ENCODE results near the gene RELN. TPM values are rescaled to one million over a fixed set of nuclear protein-coding genes. Genes with fewer than 3 reads are reported as not detected.
A peak's percentile ranks its signal among the peaks of the same experiment; 100 is the strongest.
"Not testable (repeated sequence)": the region's sequence is repeated elsewhere in the genome, so short reads cannot be mapped to it uniquely, and the experiment has no call there.

The RELN gene
- total RNA-seq, 1 donor from 2014 or later = 31.9 TPM

DNA sequence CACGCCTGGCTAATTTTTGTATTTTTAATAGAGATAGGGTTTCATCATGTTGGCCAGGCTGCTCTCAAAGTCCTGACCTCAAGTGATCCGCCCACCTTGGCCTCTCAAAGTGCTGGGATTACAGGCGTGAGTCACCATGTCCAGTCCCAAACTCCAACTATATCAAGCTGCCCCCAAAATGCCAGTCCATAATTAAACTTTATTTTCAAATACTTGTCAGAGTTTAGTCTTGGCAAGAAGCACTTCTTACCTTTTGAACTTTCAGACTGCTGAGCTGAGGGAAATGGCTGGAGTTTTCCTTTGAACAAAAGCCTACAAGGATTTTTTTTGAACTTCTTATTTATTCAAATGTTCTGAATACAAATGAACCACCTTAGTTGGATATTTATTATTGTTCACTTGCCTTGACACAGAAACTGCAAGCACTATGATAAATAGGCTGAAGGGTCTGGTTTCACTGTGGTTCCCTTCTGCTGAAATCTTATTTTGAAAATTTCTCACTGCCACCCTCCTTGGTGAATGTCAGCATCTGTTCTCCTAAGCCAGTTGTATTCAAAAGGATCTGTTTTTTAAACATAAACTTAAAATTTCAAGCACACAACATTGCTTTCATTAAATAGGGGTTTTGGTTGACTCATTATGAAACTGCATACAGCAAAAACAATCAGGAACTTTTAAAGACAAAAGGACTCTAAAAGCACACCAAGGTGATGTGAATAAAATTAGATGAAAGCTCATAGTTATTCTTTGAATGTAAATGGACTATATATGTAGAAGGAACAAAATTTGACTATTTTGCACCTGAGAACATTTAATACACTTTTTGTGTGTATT is 441.8 kb downstream of the RELN start:
- DNase-seq = no peak

DNA sequence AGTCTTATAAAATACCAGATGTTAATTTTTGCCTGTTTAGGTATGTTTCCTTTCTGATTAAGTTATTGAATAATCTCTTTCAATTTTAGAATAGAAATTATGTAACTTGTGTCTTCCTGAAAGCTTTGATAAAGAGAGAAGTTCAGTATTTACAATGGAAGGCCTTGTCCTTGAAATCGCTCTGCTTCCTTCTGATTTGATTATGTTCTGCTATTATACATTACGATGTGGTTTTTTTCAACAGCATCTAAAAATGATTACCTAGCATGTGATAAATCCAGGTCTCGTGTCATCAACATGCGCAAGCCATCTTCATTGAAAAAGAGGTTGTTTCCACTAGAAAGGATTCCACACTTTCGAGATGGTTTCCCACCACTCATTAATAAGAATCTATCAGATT is 447.0 kb downstream of the RELN start:
- DNase-seq = no peak

DNA sequence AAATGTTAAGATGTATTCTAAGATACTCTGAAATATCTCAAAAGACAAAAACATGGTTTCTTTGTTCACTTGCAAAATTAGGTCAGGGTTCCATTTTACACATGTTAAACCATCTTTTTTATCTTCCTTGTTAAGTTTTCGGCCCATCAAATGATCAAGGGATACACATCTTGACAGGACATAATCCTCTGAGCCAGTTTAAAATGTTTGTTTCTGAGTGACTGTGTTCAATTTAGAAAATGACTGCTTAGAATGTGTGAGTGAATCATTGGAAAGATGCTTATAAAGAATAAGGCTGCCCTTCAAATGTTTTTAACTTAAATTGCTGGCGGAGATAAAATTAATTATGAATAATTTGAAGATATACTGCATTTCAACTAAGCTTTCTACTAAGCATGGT is 447.5 kb downstream of the RELN start:
- no peak for DNase-seq

DNA sequence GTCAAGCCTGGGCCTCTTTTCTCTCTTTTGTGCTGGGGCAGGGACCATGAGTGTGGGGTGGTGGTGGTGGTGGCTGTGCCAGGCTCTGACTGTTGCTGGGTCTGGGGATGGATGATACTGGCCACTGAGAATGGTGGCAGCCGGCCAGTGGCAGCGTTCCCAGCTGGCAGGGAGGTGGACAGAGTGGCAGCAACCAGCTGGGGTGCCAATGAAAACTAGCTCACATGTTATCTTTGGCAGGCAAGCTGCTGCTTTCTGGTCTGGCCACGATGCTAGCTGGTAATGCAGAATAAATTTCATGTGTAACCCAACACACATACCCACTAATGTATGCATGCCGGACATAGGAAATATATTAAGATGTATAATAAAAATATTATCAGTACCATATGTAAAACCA is 448.4 kb downstream of the RELN start:
- peak; percentile 73 for DNase-seq

DNA sequence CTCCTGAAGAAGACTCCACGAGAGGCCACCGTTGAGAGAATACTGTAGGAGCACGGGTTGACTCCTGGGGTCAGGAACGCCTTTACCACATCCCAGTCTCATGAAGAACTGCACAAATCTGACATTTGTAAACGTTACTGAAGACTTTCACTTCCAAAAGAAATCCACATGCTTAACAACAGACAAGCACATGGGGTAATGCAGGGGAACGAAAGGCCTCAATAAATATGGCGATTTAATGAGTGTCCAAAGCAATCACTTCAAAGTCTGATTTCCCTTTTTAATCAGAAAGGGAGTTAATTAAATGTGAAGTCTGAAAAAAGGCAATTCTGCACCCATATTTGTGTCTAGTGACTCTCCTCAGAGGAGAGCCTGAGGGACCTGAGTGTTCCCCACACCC is 449.1 kb downstream of the RELN start:
- no peak for DNase-seq

DNA sequence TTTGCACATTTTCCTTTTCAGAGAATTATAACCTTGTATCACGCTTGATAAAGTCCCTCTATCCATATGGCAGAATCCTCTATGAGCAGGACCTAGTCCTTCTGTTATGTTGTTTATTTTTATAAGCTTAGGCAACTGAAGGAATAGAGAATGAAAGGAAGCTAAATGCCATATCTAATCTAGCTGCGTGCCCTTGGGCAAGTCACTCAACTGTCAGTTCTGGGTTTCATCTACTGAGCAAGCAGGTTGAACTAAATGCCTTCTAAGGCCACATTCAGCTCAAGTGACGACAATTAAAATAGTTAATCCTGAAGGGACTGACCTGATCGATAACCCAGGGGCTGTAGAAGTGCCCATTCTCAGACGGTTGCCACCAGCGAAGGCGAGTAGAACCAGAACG is 449.6 kb downstream of the RELN start:
- DNase-seq = no peak

DNA sequence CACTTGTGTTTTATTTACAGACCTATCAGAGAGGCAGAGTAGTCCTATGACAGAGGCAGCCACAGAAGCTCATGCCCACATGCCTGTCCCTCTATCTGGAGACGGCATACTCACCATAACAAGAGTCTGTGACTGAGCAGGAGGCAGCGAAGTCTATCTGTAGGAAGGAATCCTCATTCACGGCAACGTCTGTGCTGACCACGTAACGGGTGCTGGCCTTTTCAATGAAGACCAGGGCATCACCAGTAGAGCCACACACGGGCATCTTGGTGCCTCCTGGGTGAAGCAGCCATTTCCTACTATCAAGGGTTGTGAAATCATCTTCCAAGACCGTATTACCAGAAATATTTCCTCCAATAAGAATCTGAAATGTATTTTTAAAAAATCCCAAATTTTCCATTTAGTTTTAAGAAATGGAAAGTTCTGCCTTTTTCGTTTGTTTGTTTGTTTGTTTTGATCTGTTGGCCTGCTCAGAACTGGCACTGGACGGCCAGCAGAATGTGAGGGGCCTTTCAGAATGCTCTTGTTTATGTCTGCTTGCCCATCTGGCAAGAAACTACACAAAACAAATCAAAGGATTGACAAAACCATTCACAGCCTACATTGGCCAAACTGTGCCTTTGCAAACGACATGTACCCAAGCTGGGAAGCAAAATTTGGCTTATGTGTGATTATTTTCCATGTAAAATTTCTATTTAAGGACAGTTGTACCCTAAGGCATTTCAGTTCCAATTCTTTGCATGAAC is 450.3 kb downstream of the RELN start:
- DNase-seq = no peak

DNA sequence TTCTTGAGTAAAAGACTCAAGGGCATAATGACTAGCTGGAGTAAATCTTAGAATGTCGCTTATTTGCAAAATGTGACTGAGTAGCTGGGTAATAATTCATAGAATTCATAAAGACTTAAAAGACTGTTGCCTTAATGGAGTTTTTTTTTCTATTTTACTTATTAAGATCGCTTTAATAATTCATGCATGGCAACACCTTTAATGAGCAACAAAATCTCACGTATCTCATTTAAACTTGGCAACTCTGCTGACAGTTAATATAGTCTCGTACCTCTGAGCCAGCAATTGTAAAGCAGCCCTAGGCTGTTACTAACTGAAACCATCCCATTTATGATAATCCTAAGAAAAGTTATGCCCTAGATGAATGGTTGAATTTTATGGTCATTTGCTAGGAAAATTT is 455.7 kb downstream of the RELN start:
- DNase-seq = no peak

DNA sequence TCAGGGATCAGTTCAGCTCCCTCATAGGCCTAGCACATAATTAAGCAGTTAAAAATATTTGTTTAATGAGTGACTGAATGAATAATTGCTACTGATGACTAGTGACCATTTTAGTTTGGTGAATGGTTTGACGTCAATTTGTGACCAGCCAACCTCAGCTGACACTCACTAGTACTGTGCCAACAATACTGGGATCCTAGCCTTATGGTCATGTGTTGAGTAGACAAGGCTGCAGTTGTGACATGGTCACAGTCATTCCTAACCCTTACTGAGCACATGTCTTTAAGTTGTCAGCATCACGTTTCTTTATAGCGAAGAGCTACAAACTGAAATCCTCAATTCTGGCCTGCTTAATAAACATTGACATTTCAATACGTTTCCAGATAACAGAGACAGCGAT is 456.5 kb downstream of the RELN start:
- no peak for DNase-seq

DNA sequence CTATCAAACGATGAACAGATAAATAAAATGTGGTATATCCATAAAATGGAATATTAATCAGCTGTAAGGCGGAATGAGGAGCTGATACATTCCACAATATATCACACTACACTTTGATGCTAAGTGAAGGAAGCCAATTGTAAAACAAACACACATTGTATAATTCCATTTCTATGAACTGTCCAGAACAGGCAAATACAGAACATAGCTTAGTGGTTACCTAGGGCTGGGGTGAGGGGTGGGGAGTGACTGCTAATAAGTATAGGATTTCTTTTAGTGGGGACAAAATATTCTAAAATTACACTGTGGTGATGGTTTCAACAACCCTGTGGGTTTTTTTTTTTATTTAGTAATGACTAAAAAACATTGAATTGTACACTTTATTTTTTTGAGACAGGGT is 461.3 kb downstream of the RELN start:
- no peak for DNase-seq

DNA sequence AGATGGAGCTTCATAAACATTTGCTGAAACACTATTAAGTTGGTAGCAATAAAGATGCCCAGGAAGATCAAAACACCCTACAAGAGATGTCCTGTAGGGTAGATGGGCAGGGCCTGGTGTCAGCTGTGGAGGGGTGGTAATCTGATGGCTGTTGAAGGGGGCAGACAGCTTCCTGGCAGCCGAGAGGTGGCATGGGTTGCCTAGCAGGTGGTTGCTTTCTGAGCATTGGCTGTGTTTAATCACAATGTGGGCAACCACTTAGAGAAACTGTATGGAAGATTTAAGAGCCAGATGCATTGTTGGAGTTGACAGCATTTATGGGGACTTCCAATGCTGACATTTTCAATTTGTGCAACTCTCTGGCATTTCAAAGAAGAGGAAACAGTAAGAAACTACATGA is 463.5 kb downstream of the RELN start:
- no peak for DNase-seq

DNA sequence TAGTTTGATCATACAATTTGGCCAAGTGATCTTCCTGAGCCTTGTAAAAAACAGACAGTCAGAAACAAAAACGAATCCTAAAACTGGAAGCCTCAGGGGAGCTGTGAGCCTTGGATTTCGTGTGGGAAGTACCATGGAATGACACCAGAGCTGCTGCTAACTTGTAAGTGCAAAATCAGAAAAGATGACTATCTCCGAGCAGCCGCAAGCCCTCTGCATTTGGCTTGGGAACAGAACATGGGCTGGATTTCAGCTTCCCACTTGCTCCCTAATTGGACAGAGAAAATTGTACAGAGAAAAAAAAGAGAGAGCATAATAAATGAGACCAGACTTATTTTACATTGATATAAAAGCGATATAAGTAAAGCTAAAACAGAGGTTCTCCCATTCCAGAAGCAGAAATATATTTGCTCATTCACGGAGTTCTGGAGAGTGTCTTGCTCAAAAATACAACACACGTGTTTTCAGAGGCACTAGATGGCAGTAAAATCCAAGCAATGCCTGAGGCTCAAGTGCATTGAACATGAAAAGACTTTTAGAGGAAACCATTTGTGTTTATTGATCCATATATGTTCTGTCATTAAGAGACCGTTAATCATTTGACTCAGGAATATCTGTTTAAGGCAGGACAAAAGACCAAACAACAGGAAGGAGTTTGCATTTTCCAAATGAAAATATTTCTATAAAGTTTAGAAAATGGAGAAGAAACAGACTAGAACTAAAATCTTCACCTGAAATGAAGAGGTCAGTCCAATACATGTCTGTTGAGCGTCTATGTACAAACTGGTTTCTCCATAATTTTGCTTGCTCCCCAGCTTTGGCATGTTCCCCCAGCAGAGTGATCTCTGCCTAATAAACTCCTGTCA is 465.2 kb downstream of the RELN start:
- DNase-seq = peak; percentile 57

DNA sequence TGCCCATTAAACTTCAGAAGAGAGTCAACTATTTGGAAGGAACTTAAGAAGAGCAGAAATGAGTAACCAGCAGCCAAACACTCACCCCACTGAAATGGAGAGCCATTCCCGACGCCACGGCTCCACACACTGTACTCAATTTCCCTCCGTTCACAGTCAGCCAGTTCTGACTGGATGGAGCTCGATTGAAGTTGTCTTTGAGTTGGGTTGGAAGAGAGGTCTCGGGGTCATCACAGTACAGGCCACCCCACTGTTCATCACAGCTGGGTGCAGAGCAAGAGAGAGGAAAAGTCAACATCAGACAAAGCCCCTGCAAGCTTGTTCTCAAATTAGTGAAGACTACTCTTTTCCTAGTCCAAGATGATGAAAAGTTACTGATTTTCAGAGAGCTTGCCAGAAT is 467.5 kb downstream of the RELN start:
- DNase-seq = no peak

DNA sequence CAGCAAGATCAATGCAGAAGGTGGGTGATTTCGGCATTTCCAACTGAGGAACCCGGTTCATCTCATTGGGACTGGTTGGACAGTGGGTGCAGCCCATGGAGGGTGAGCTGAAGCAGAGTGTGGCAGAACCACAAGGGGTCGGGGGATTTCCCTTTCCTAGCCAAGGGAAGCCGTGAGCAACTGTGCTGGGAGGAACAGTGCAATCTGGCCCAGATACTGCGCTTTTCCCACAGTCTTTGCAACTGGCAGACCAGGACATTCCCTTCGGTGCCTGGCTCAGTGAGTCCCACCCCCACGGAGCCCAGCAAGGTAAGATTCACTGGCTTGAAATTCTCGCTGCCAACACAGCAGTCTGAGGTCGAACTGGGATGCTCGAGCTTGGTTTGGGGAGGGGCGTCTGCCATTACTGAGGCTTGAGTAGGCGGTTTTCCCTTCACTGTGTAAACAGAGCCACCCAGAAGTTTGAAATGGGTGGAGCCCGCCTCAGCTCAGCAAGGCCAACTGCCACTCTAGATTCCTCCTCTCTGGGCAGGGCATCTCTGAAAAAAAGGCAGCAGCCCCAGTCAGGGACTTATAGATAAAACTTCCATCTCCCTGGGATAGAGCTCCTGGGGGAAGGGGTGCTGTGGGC is 484.8 kb downstream of the RELN start:
- no peak for DNase-seq

DNA sequence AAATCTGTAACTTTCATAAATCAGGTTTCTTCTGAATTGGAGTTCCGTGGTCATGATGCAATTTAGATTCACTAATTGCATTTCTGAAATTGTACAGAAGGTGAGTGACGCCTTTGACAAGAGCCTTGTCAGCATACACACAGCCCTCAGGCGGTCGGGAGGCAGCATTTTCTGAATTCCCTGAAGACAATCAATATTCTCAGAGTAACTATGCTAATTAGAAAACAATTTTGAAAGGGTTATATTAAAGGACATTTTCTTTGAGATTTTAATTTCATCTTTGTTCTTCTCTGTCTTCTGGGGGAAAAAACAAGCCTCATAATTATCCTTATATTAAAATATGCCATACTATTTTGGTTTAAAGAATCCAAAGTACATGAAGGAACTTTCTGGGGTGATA is 488.3 kb downstream of the RELN start:
- DNase-seq = no peak

DNA sequence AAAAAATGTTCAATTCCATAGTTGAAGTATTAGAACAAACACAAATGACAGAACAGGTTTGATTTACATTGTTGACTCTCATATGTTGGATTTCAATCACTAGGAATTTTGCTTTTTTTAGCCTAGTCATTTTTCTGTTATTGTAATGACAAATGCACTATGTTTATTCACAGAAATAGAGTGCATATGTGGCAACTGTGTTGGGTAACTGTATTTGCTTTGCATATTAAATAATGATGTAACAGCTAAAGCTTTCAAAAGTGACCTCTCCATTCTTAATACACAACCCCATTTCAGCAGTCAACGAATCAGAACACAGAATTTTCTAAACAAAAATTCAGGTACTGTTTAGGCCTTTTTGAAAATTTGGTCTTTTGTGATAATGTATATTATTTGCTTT is 489.5 kb downstream of the RELN start:
- no peak for DNase-seq

DNA sequence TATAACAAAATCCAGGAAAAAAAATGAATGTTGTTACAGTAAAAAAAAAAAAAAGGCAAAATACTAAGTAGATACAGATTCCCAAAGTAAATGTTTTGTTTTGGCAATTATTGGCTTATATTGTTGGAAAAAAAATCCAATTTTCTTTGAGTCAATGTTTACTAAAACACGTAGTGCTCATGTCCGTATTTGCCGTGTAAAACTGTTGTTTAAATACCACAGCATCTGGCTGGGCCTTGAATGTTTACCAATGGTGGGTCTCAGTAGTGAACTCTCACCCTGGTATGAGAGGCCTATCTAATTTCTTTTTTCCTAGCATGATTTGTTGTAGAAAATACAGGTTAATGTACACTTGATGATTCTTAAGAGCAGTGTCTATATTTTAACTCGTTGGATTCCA is 502.0 kb downstream of the RELN start:
- peak; percentile 10 for DNase-seq

DNA sequence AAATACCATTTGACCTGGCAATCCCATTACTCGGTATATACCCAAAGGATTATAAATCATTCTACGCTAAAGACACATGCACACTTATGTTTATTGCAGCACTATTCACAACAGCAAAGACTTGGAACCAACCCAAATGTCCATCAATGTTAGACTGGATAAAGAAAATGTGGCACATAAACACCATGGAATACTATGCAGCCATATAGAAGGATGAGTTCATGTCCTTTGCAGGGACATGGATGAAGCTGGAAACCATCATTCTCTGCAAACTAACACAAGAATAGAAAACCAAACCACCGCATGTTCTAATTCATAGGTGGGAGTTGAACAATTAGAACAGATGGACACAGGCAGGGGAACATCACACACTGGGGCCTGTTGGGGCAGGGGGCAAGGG is 502.6 kb downstream of the RELN start:
- DNase-seq = not testable (repeated sequence)

DNA sequence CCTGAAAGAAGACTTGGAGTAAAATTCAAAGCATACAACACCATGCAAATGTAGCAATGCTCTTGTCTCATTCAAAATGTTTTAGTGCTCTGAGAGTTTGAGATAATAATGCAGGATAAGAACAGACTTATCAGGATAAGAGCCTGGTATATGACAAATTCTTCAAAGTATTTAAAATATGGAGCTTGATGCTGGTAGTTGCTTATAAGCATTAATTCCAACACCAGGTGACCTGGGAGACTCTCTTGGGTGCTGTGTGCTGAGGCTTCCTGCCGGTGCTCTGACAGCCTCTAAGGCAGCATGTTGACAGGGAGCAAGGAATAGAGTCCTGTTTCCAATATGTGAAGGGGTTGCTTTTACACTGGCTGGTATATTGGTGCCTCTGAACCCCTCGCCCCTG is 508.7 kb downstream of the RELN start:
- DNase-seq = no peak

DNA sequence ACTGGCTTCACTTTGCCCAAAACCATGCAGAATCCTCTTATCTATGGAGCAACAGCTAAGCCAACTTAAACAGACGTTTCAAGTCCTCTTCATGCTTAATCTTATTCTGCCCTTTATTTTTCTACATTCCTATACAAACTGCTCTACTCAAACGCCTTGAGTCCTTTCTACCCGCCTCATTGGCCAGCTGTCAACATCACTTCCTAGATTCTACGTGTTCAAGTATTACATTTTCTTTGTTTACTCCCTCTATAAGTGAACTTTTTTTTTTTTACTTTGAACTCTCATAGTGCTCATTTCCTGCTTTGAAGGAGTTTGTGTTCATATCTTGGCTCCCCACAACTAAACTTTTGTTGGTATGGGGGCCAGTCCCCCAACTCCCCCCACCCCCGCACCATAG is 514.5 kb downstream of the RELN start:
- no peak for DNase-seq

DNA sequence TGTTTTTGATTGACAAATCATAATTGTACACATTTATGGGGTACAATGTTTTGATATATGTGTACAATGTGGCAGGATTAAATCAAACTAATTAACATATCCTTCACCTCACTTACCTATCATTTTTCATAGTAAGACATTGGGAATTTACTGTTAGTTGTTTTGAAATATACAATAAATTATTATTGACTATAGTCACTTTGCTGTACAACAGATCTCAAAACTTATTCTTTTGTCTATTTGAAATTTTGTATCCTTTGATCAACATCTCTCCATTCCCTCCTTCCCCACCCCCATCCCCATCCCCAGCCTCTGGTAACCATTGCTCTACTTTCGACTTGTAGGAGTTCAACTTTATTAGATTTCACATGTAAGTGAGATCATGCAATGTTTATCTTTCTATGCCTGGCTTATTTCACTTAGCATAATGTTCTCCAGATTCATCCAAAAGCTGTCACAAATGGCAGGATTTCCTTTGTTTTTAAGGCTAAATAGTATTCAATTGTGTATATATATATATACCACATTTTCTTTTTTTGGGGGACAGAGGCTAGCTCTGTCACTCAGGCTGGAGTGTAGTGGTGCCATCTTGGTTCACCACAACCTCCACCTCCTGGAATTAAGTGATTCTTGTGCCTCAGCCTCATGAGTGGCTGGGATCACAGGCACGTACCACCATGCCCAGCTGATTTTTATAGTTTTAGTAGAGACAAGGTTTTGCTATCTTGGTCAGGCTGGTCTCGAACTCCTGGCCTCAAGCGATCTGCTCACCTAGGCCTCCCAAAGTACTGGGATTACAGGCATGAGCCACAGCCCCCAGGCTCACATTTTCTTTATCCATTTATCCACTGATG is 520.1 kb downstream of the RELN start:
- DNase-seq = no peak
